GM19239 (cell line): Measurements from ENCODE around the gene SLC6A13.
A peak's percentile ranks its signal among the peaks of the same experiment; 100 is the strongest.
"Not testable (repeated sequence)": the region's sequence is repeated elsewhere in the genome, so short reads cannot be mapped to it uniquely, and the experiment has no call there.

ENCODE experiments used
- DNase-seq: peaks from one replicate; pipeline ENCODE4 v3.0.0; 2011; ENCODE audit warnings: low spot score; ENCODE audit not compliant: insufficient read length
- FAIRE-seq: peaks from 2 replicates; lab custom pipeline; 2011; peaks lifted over from hg19 to GRCh38; lab: Jason Lieb, UNC

The SLC6A13 gene

DNA sequence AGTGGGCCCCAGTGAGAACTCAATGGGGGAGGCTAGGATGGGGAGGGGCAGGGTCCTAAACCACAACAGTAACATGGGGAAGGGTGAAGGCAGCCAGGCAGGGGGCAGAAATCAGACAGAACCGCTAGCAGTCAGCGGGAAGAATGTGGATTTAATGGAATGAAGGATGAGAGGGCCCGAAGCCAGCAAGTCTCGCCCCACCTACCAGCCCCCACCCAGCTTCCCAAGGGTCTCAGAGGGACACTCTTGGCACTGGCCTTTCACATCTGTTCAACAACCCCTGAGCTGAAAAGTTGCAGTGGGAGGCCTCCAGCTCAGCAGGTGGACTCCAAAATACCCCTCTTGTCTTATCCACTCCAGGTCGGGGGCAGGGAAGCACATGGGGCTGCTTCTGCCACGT lies 42.1 kb downstream of the SLC6A13 start:
- FAIRE-seq, result no peak
- DNase-seq, result no peak

DNA sequence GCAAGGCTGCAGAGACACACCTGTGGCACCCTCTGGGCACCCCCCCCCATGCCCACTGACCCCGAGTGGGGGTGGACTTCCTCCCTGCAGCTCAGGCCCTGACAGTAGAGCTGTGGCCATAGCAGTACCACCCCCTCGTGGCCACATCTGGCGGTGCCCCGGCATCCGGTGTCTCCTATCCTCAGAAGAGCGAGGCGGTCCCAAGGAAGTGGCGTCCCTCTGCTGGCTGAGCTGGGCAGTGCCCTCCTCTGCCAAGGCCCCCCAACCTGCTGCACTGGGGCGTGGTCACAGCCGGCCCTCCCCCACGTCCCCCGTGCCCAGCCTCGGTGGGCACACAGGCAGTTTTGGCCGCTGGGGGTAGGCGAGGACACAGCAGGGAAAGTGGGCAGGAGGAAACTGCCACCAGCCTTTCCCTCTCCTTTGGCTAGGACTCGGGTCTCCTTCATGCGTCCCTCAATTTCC lies 42.7 kb downstream of the SLC6A13 start:
- FAIRE-seq, result no peak

DNA sequence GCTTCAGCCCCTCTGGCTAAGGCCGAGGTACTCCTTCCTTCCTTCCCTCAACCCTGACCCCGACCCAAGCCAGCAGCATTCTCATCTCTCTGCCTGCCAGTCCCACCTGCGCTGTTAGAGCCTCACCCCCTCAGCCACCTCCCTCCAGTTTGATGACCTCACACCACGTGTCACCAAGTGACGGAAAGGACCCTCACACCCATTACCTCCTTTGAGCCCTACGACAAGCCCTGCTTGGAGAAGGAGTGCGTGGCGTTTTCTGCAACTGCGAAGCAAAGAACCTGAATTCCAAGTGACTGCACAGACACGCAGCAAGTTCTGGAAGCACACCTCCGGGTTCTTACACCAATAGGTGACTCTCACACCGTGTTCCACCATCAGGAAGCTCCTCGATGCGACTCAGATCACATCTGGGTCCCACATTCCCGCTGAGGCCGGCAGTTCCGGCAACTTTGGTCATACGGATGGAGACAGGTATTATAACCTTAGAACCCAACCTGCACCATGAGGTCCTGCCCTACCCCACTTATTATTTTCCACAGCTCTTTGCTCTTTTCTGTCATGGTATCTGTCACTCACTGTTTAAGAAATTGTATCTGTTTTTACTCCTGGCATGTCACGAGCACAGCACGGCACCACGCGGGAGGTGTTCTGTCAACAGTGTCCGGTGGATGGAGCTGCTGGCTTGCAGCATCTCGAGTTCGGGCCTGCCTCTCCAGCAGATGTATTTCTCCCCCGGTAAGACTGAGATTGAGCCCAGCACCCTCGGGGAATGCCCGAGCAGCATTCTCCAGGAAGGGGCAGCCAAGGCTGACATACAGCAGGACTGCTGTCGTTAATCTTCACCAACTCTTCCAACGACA lies 43.7 kb downstream of the SLC6A13 start:
- DNase-seq (no peak), FAIRE-seq (no peak)

More for the DNA sequence above, 42.7 kb downstream of the SLC6A13 start:
- peak; percentile 67 for DNase-seq

DNA sequence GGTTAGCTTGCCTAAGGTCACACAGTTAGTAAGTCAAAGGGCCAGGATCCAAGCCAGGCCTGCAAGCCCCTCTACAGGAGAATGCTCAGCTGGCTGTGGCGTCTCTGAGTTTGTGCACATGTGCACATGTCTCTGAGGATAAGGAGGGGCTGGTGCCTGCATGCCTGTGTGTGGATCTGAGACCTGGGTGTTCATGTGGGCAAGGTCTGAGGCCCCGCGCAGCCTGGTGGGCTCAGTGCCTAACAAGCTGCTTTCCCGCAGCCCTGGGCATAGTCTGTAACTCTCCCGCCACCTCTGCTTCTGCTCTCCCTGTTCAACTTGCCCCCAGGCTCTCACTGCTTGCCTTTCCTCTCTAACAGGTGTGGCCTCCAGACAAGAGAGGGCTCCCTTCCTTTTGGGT lies 44.4 kb downstream of the SLC6A13 start:
- FAIRE-seq, result no peak
- no peak for DNase-seq

DNA sequence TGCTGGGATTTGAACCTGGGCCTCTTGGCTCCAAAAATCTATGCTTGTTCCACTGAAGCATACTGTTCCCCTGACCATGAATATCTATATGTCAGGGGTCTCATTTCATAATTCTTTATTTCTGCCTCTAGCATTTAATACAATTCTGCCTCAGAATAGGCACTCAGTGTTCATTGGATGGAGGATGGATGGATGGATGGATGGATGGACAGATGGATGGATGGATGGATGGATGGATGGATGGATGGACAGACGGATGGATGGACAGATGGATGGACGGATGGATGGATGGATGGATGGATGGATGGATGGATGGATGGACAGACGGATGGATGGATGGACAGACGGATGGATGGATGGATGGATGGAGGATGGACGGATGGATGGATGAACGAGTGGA lies 45.6 kb downstream of the SLC6A13 start:
- not testable (repeated sequence) for FAIRE-seq, DNase-seq

DNA sequence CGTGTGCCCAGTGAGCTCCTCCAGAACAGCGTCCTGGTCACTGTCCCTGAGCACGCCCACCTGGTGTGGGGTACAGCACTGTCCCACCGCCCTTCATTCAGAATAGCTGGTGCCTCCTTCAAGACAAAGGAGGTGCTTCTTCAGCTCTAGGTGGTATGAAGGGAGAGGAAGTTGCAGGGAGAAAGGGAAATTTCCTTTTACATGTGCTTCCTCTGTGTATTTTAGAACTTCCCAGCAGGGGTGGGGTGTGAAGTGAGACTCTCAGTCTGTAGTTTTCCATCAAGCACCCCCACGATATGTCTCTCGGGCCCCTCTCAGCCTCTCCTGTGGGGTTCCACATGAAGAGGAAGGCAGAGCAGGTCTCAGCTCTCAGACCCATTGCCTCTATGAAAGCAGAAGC lies 47.5 kb downstream of the SLC6A13 start:
- no peak for FAIRE-seq
- DNase-seq, result no peak

DNA sequence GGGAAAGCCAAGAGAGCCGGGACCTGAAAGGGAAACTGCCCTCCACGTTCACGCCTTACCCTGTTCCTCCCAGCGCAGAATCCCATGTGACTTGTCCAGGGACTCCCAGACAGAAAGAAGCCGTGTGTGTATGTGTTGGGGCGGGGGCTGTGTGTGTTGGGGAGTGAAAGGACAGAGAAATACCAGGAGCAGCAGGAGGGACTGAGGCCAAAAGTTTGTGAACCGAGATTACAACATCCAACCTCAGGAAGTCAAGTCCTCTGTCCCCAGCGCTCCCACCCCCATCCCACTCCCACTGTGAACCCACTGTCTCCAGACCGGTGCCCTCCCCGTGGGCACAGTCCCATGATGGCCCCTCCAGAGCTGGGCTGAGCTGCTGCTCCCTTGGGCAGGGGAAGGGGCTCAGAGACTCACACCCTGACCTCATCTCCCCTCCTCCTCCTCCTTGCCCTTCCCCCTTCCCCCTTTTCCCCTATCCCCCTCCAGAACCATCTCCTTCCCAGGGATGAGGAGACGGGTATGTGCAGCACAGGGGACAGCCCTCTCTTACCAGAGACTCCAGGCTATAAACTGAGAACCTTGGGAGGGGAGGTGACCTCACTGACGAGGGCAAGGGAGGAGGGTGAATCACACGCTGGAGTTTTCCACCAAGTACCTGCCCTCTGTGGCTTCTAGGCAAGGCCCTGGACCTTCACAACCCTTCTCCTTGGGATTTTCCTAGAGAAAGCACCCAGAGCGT lies 48.5 kb downstream of the SLC6A13 start, which contains the start of gene SLC6A12:
Gene SLC6A12, minus strand, starts transcription at position 155 of the 739 bp plus-strand sequence. CDS start 4,171 bp downstream, outside the sequence.
- no peak for FAIRE-seq
- DNase-seq, result no peak

DNA sequence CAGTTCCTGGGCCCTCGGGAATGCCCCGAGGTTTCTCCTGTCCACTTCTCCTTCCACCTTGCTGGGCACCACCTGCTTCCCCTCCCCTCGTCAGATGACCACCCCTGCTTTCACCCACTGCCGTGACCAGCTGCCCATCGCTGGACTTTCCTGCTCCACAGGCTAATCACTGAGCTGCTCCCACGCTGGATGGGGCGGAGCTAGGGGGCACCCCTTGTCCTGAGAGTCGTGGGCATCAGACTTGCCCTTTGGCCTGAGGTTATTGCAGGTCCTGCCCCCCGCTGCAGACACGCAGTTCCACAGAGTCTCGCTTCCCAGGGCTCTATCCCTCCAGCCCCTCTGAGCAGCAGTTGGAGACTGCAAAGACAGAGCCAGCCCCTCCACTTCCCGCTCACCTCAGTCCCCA lies 49.1 kb downstream of the SLC6A13 start:
- FAIRE-seq, result no peak
- no peak for DNase-seq

DNA sequence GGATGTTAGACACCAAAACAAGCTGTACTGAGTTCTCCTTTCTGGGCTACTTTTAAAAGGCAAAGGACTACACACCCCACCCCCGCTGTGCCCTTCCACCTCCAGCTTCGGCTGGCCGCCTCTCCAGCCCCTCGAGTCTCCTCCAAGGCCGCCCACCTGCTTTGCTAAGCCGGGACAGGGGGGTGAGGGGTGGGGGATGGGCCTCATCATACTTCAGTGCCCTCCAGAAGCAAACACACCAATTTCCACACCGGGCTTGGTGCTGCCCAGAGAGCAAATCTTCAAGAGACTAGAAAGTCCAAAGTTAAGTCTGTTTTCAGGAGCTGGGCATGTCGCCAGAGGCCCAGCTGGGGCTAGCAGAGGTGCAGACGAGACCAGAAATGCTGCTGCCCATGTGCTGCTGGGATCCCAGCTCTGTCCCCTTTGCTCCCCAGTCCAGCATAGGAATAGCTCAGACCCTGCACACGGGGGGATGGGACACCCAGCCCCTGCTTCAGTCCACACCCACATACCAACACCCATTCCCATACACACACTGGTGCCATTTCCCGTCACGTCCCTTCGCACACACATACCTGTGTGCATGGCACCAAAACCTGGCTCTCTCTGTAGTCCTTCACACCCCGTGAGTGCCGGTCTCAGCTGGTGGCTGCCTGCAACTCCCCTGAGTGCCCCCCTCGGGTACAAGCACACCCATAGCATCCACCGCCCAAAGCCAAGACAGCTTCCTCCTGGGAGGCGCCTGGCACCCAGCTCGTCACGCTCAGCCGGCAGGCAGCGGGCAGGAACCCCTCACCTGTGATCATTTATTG lies 49.7 kb downstream of the SLC6A13 start:
- FAIRE-seq, result no peak
- DNase-seq, result no peak

DNA sequence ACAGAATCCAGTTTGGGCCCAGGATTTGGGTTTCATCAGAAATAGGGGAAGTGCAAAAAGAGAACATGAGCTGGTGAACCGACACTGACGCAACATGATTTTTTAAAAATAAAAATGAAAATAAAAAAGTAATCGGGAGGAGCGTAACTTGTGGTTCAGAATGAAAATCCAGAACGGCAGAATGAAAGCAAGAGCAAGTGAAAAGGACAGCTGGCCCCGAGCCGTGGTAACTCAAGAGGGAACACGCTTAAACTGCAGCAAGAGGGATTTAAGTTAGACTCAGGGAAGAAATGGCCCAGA lies 50.3 kb downstream of the SLC6A13 start:
- no peak for DNase-seq
- no peak for FAIRE-seq

DNA sequence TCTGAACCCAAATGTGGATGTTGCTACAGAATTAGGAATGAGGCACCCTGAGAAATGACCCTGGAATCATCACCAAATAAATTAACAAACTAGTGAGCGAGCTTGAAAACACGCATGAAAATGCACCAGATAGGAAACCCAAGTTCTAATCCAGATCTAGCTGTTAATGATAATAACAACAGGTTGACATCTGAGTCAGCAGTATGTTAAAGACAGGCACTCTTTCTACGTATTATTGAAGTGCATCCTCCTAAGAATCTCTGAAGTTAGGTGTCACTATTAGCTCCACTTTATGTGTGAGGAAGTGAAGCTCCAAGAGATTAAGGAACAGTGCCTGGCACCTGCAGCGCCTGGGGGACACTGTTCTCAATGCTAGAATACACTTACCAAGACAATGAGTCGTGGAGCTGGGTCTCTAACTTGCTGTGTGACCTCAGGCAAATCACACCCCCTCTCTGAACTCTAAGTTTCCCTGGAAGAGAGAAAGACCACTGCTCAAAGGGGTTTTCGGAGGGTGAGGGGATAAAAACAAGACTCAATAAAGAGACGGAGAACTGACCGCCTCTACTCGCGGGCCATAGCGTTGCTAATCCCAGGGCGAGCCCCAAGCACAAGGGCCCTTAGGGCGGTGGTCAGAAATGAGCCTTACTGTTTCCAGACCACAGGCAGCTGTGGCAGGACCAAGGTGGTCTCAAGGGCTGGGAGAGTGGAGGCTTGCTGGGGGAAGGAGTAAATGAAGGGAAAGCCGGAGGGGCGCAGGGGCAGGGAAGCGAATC lies 50.8 kb downstream of the SLC6A13 start:
- no peak for FAIRE-seq
- no peak for DNase-seq

DNA sequence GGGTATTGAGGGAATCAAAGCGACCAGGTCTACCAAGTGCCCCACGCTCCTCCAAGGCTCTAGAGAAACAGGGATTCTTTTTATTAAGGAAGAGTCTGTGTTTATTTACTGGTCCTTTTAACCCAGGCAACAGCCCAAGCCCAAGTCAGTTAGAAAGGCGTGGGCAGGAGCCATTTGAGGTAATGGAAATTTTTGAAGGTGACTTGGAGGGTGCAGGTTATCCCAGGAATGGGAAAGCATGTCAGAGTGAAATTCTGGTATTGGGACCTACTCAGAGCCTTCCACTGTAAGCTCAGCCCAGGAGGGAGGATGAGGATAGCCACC lies 51.5 kb downstream of the SLC6A13 start:
- DNase-seq (no peak), FAIRE-seq (no peak)

DNA sequence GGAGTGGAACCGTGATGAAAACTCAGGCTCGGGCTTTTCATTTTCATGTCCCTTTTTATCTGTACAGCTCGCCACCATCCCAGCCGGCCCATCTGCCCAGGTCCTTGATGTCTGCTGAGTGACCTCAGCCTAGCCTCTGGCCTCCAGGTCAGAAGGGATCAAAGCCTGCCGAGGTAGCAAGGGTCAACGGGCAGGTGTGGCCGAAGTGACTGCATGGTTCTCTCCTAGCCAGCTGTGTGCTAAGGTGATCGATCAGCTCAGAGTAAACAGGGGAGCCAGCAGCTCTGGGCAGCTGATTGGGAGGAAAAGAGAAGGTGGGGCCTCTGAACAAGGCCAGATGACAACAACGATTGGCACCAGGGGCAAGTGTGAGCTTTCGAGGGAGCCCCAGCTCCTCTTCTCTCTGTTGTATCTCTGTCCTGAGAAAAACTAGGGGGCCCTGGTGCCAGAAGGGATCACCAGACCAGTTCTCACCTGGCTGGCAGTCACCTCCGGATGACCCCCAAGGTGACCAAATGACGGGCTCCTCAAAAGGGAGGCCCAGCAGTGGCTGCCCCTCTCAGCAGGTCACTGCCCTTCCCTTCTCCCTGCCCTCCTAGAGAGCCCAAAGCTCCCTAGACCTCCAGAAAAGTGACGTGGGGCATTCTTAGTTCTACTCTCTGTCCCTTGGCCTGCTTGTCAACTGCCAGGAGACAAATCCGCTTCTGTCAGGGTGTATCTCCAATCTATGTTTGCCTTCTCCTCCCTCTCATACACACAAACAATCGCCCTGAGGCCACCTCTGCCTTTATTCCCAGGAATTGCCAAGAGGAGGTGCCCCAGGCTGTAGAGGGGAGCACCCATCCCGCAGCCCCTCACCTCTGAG lies 52.1 kb downstream of the SLC6A13 start:
- DNase-seq (no peak), FAIRE-seq (no peak)

DNA sequence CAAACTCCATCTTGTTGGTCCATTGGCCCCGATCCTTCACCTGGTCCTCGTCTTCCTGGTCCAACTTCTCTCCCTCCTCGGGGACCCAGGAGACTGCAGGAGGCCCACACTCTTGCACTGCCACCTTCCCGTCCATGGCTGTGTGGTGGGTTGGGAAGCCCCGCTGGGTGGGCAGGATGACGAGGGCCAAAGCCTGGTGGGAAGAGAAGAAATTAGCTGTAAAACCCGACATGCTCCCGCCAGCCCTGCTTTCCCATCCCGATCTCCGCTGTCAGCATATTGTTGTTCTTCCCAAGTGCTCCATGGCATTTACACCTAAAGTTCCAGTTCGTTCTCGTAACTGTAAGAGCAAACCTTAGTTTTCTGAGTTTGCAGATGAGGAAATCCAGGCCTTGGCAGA lies 52.8 kb downstream of the SLC6A13 start:
- DNase-seq (no peak), FAIRE-seq (no peak)

DNA sequence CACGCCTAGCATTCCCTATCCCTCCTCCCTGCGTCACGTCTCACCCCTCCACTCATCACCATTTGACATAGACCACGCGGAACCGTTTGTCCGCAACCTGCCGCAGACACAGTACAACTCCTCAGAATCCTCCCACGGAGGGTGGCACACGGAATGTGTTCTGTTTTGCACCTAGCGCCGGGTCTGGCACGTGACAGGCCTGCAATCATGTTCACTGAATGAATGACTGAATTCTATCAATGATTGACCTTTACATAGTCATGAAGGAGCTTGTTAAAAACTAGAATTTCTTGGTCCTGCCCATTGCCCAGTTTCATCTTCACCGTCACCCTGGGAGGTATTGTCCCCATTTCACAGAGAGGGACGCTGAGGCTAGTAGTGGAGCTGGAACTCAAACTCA lies 53.4 kb downstream of the SLC6A13 start:
- FAIRE-seq, result no peak

DNA sequence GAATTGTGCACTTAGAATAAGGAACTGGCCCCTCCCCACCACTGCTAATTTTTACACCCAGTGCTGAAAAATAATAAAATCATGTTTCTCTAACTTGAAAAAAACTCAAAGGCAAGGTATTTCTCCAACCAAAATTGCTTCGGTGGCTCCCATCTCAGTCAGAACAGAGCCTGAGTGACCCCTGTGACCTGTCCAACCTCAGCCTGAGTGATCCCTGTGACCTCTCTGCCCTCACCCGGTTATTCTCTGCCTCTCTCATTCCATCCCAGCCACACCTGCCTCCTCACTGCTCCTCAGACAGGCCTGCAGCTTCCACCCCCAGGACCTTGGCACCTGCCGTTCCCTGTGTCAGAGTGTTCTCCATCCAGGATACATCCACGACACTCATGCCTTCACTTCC lies 53.8 kb downstream of the SLC6A13 start:
- DNase-seq (no peak), FAIRE-seq (no peak)

More for the DNA sequence above, 53.4 kb downstream of the SLC6A13 start:
- no peak for DNase-seq

DNA sequence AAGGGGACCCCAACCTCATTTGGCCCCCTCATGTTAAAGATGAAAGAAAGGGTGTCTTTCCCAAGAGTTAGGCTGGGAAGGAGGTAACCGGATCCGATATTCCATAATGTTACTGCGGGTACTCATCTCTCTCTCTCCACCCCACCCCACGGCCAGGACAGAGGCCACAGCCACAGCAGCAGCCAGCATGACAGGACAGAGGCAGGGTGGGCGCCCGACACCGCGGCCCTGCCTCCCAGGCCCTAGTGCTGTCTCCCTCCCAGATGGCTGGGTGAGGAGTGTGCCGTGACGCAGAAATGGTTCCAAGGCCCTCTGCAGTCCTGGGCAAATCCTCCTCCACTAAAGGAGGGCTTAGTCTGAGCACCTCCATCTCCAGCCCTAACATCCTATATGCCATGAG lies 54.8 kb downstream of the SLC6A13 start:
- no peak for FAIRE-seq
- DNase-seq, result no peak

DNA sequence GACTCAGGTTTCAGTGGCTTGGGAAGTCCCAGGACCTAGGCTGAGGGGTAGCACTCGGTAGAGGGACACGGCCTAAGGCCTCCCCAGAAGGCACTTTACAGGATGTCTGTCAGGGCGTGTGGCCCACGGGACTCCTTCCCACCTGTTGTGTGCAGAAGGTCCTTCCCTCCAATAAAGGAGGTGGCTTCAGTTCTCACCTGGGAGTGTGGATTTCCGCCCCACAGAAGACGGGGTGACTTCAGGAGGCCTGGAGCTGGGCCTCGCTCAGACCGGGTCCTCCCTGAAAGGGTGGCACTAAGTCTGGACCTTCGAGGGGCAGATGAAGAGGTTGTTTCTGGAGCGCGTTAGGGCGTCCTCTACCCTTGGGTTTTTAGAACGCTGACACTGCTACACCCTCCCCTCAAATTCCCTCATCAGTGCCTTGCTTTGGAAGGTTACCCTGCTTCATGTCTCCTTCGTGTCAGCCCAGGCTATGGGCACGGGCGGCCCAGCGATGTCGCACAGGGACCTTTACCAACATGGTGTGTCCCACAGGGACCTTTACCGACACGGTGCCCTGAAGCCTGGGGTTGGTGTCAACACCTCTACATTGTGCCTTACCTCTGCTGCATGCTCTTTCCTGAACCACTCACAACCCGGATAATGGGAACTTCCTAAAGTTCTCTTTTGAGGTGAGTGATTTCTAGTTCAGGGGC lies 55.7 kb downstream of the SLC6A13 start:
- FAIRE-seq, result no peak
- DNase-seq, result no peak

DNA sequence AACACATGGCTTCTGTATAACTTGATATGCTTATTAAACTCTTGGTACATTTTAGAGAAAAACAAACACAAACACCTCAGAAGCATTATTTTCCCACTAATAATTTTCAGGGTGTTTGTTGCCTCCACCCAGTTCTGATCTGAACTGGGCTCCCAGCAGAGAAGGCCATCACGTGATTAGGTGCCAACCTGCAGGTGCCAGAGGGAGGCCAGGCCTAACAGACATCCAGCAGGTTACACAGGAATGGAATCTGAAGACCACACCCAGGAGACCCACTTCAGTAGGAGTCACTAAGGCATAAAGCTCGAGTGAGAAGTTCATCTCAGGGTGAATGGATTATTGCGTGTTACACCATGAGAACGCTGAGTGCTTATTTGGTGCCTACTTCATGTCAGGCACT lies 57.6 kb downstream of the SLC6A13 start:
- no peak for DNase-seq

More for the DNA sequence above, 57.6 kb downstream of the SLC6A13 start:
- no peak for FAIRE-seq
